Measurements from ENCODE around the gene TCF7L2.

GRCh38 chr10:113033991-113034390, 83.9 kb downstream of the TCF7L2 start:
- TF ChIP-seq GATA2 (IDR thresholded peaks at IDR 0.05; ENCODE audit: low read depth, low read length) (no peak), GATA3 (IDR thresholded peaks at IDR 0.05; ENCODE audit: low read depth, low read length) (no peak)

Data from SH-SY5Y (cell line).